Cardiac fibroblast (primary cell): ENCODE measurements around the gene ADGRG6.

Source experiments
- DNase-seq, 2 donors: peaks; one replicate each; pipeline versions ENCODE4 v3.0.0 to v3.0.0-alpha.2; 2010; ENCODE audit warnings: low read depth in 2 of 2
- H3K4me3 ChIP-seq, 2 donors: replicated peaks in 1 of 2; 1 replicate in 1 of 2; 2 replicates in 1 of 2; pipeline ENCODE4 v1.5.1; 2011; ENCODE audit warnings: low read depth in 2 of 2, low read length in 2 of 2, mild to moderate bottlenecking in 2 of 2, moderate library complexity in 1 of 2
- CTCF ChIP-seq: IDR thresholded peaks from one replicate; pipeline ENCODE4 v1.5.1; 2011; ENCODE audit warnings: low read depth, mild to moderate bottlenecking, low read length, inconsistent platforms

Gene ADGRG6

GRCh38 chr6:142408409-142408808 lies 106.6 kb downstream of the ADGRG6 start:
- no peak overlapping the region for H3K4me3 ChIP-seq
- peak; percentile 34 for TF ChIP-seq CTCF
- peak in 1 of 2 donors; percentile 15 for DNase-seq

GRCh38 chr6:142409794-142410193 lies 108.0 kb downstream of the ADGRG6 start:
- no peak for DNase-seq
- TF ChIP-seq CTCF, result no peak
- H3K4me3 ChIP-seq, result no peak overlapping the region

GRCh38 chr6:142411145-142411544 lies 109.3 kb downstream of the ADGRG6 start:
- no peak for DNase-seq
- no peak for TF ChIP-seq CTCF
- H3K4me3 ChIP-seq, result no peak overlapping the region

GRCh38 chr6:142412241-142412640 lies 110.4 kb downstream of the ADGRG6 start:
- H3K4me3 ChIP-seq, result no peak overlapping the region
- no peak for DNase-seq
- no peak for TF ChIP-seq CTCF

- DNase-seq, result peak in 1 of 2 donors; percentile 25
- H3K4me3 ChIP-seq, result no peak overlapping the region
- no peak for TF ChIP-seq CTCF
Observed at GRCh38 chr6:142412658-142413057, 110.9 kb downstream of the ADGRG6 start.

- H3K4me3 ChIP-seq, result no peak overlapping the region
- no peak for TF ChIP-seq CTCF
- DNase-seq, result peak in 1 of 2 donors; percentile 9
Observed at GRCh38 chr6:142413111-142413510, 111.3 kb downstream of the ADGRG6 start.
